ENCODE data around the gene TAX1BP1. TPM values are rescaled to one million over a fixed set of nuclear protein-coding genes. Genes with fewer than 3 reads are reported as not detected.

TAX1BP1 gene
- total RNA-seq, 1 experiment from 2014 or later, result 69.9 TPM

DNA sequence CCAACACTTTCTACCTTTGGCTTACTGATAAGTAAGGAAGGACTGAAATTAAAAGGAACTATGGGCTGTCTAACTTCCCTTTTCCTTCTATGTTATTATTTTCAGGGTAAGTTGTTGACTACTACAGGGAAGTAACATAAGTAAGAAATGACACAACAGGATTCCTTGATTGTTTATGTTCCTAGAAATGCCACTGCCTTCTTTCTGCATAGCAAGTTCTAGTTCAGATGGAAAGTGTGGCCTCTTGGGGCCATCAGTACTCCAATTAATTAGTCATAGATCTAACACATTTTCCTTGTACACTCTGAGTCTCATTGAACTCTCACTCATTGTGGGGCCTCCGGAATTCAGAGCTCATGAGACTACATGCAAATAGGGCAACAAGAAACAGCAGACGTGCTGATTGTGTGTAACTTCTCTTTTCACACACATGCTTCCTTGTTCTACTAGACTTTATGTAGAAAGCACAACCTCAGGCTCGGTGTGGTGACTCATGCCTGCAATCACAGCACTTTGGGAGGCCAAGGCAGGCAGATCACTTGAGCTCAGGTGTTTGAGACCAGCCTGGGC lies 42.0 kb upstream of the TAX1BP1 start (continued):
- TF ChIP-seq GTF2I (CRISPR knock-in tag; conservative IDR thresholded peaks at IDR 0.05) (no peak), TEAD1 (CRISPR knock-in tag; IDR thresholded peaks at IDR 0.05) (no peak), TP53 (CRISPR knock-in tag; IDR thresholded peaks at IDR 0.05) (no peak), KAT7 (CRISPR knock-in tag; IDR thresholded peaks at IDR 0.05; ENCODE audit: borderline replicate concordance) (no peak), ZBTB21 (CRISPR knock-in tag; IDR thresholded peaks at IDR 0.05; ENCODE audit: borderline replicate concordance) (no peak), CREB1 (CRISPR knock-in tag; IDR thresholded peaks at IDR 0.05) (no peak)

GRCh38 chr7:27699751-27700150 lies 40.2 kb upstream of the TAX1BP1 start:
- DNase-seq (ENCODE audit: low spot score), result no peak
- TF ChIP-seq, protein P1, sequence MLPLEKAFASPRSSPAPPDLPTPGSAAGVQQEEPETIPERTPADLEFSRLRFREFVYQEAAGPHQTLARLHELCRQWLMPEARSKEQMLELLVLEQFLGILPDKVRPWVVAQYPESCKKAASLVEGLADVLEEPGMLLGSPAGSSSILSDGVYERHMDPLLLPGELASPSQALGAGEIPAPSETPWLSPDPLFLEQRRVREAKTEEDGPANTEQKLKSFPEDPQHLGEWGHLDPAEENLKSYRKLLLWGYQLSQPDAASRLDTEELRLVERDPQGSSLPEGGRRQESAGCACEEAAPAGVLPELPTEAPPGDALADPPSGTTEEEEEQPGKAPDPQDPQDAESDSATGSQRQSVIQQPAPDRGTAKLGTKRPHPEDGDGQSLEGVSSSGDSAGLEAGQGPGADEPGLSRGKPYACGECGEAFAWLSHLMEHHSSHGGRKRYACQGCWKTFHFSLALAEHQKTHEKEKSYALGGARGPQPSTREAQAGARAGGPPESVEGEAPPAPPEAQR (CRISPR knock-in tag; IDR thresholded peaks at IDR 0.05), result no peak
- TF ChIP-seq OVOL2 (CRISPR knock-in tag; IDR thresholded peaks at IDR 0.05; ENCODE audit: borderline replicate concordance), result no peak
- TF ChIP-seq SOX15 (CRISPR knock-in tag; IDR thresholded peaks at IDR 0.05), result no peak
- no peak for TF ChIP-seq HMGXB4 (CRISPR knock-in tag; IDR thresholded peaks at IDR 0.05)
- TF ChIP-seq, protein P2, sequence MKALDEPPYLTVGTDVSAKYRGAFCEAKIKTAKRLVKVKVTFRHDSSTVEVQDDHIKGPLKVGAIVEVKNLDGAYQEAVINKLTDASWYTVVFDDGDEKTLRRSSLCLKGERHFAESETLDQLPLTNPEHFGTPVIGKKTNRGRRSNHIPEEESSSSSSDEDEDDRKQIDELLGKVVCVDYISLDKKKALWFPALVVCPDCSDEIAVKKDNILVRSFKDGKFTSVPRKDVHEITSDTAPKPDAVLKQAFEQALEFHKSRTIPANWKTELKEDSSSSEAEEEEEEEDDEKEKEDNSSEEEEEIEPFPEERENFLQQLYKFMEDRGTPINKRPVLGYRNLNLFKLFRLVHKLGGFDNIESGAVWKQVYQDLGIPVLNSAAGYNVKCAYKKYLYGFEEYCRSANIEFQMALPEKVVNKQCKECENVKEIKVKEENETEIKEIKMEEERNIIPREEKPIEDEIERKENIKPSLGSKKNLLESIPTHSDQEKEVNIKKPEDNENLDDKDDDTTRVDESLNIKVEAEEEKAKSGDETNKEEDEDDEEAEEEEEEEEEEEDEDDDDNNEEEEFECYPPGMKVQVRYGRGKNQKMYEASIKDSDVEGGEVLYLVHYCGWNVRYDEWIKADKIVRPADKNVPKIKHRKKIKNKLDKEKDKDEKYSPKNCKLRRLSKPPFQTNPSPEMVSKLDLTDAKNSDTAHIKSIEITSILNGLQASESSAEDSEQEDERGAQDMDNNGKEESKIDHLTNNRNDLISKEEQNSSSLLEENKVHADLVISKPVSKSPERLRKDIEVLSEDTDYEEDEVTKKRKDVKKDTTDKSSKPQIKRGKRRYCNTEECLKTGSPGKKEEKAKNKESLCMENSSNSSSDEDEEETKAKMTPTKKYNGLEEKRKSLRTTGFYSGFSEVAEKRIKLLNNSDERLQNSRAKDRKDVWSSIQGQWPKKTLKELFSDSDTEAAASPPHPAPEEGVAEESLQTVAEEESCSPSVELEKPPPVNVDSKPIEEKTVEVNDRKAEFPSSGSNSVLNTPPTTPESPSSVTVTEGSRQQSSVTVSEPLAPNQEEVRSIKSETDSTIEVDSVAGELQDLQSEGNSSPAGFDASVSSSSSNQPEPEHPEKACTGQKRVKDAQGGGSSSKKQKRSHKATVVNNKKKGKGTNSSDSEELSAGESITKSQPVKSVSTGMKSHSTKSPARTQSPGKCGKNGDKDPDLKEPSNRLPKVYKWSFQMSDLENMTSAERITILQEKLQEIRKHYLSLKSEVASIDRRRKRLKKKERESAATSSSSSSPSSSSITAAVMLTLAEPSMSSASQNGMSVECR (CRISPR knock-in tag; IDR thresholded peaks at IDR 0.05; ENCODE audit: borderline replicate concordance), result no peak
- TF ChIP-seq ZNF317 (CRISPR knock-in tag; IDR thresholded peaks at IDR 0.05; ENCODE audit: borderline replicate concordance, low read depth), result no peak
- no peak for TF ChIP-seq ZNF512 (CRISPR knock-in tag; IDR thresholded peaks at IDR 0.05; ENCODE audit: borderline replicate concordance)
- TF ChIP-seq, protein P3, sequence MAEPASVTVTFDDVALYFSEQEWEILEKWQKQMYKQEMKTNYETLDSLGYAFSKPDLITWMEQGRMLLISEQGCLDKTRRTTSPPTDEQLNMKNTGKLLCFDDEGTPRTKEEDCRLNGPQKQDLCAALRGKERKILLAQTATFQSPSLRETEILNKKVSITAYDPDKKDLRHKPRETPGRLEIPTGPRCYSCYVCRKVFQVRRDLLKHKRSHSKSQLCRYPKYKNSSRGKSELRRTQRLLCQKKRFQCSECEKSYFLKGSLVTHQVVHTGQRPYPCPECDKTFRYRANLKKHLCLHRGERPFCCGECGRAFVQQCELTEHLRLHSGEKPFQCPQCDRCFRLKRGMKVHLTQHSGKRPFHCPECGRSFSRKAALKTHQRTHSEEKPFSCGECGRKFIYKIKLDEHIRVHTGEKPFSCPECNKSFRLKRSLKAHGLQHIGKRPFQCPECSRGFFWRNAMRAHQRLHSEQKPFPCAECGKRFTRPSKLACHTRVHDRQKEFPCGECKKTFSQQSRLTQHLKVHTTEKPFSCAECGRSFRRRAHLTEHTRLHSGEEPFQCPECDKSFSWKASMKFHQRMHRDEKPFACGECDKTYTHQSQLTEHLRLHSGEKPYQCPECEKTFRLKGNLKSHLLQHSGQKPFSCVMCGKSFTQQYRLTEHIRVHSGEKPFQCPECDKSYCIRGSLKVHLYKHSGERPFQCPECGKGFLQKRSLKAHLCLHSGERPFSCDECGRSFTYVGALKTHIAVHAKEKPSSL (CRISPR knock-in tag; conservative IDR thresholded peaks at IDR 0.05), result no peak
- no peak for TF ChIP-seq JUN (CRISPR knock-in tag; IDR thresholded peaks at IDR 0.05)
- TF ChIP-seq, protein P4, sequence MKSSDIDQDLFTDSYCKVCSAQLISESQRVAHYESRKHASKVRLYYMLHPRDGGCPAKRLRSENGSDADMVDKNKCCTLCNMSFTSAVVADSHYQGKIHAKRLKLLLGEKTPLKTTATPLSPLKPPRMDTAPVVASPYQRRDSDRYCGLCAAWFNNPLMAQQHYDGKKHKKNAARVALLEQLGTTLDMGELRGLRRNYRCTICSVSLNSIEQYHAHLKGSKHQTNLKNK (CRISPR knock-in tag; IDR thresholded peaks at IDR 0.05), result no peak
- no peak for TF ChIP-seq CREB1 (CRISPR knock-in tag; IDR thresholded peaks at IDR 0.05)
- TF ChIP-seq GABPB1 (CRISPR knock-in tag; IDR thresholded peaks at IDR 0.05), result no peak
- no peak for TF ChIP-seq ZBTB21 (CRISPR knock-in tag; IDR thresholded peaks at IDR 0.05; ENCODE audit: borderline replicate concordance)
- no peak for TF ChIP-seq CBFB (CRISPR knock-in tag; IDR thresholded peaks at IDR 0.05; ENCODE audit: low read depth)

More at GRCh38 chr7:27699751-27700150, 40.2 kb upstream of the TAX1BP1 start:
- CTCF ChIA-PET, result no interaction called here
- H3K9me3 Mint-ChIP-seq, result no peaks in the 10 kb centered on the region
- no peak overlapping the region for H3K4me3 Mint-ChIP-seq
- POLR2A ChIA-PET, result no interaction called here
- no peaks in the 10 kb centered on the region for H3K36me3 Mint-ChIP-seq
- ATAC-seq, result no peak
- no peaks in the 10 kb centered on the region for H3K27me3 Mint-ChIP-seq (ENCODE audit: low read depth)
- H3K27ac Mint-ChIP-seq, result no peak overlapping the region
- no peaks in the 10 kb centered on the region for H3K4me1 Mint-ChIP-seq
